ENCODE results near the gene GRIP2.

DNA sequence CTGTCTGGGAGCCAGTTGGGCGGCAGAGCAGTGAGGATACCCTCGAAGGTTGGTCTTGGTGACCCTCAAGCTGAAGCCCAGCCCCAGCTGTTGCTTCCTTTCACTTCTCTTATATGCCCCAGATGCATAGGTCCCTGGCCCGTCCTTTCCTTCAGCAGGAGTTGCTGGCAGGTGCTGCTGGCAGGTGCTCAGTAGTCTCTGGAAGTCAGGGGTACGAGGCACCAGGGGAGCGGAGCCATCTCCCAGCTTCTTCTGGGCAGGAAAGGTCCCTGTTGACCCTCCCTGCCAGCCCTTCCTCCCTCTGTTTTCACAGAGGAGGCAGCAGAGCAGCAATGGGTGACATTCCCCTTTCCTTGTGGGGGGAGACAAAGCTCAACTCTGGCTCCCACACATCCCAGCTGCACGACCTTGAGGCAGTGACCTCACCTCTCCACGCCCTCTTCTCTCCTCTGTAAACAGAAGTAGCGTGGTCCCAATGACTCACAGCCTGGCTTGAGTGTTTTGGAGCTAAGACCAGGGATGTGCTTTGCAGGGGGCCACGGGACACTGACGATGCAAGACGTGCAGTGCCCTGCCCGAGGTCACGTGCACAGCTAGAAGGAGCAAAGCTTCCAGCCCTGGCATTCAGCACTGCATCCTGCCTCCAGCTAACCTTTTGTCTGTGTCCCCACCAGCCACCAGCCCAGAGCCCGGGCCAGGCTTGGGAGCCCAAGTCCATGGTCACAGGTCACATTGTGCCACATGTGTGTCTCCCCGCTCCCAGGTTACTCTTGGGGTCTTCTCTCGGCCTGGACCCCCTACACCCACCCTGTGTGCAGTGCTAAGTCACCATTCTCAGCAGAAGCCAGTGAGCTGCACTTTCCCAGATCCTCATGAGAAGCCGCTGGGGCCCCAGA lies 88.0 kb downstream of the GRIP2 start:
- TF ChIP-seq, protein P1, sequence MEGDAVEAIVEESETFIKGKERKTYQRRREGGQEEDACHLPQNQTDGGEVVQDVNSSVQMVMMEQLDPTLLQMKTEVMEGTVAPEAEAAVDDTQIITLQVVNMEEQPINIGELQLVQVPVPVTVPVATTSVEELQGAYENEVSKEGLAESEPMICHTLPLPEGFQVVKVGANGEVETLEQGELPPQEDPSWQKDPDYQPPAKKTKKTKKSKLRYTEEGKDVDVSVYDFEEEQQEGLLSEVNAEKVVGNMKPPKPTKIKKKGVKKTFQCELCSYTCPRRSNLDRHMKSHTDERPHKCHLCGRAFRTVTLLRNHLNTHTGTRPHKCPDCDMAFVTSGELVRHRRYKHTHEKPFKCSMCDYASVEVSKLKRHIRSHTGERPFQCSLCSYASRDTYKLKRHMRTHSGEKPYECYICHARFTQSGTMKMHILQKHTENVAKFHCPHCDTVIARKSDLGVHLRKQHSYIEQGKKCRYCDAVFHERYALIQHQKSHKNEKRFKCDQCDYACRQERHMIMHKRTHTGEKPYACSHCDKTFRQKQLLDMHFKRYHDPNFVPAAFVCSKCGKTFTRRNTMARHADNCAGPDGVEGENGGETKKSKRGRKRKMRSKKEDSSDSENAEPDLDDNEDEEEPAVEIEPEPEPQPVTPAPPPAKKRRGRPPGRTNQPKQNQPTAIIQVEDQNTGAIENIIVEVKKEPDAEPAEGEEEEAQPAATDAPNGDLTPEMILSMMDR (conservative IDR thresholded peaks at IDR 0.05 in 1 of 2, IDR thresholded peaks at IDR 0.05 in 1 of 2; ENCODE audit: extremely low read depth in 1 of 2, insufficient read depth in 1 of 2, low read depth in 1 of 2, low read length in 2 of 2) = no peak
- TF ChIP-seq EZH2 (IDR thresholded peaks at IDR 0.05; ENCODE audit: borderline replicate concordance, low read length) = no peak

Measured in mammary epithelial cell (primary cell).